GM12873 (cell line): ENCODE measurements around the gene DHRS7B.

Experiments used
- CTCF ChIP-seq: IDR thresholded peaks from 2 replicates; pipeline ENCODE4 v1.5.1; 2012; ENCODE audit warnings: low read depth, mild to moderate bottlenecking, moderate library complexity, low read length, control low read depth; ENCODE audit not compliant: insufficient read depth; ENCODE audit errors: missing control alignments

Gene DHRS7B

DNA sequence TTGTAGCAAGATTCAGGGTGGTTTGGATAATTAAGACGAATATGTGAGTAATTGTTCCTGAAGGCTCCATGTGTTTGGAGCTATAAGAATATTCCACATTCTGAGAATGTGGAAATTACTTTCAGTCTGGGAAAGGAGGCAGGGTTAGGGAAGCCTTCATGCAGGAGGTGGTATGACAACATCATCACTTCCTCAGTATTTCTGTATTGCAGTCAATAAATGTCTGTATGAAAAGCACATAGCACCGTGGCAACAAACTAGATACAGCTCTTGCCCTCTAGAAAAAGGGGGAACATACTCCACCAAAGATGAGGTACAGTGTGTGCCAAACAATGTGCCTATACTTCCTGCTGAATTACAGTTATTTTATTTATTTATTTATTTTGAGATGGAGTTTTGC is 26.1 kb upstream of the DHRS7B start:
- no peak for TF ChIP-seq CTCF

DNA sequence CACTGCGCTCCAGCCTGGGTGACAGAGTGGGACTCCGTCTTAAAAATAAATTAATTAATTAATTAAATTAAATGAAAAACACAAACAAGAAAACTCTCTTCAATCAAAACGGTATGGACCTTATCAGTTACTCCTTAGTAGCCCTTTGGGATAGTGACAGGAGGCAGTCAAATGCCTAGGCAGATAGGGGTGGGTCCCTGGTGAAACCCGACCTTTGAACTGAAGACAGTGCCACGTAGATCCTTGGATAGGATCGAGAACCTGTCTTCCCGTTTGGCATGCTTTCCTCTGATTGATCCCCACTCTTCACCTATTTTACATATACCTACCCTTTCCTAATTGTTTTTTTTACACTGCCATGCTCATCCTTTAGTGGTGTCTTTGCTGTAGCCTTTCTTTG is 22.2 kb upstream of the DHRS7B start:
- TF ChIP-seq CTCF, result no peak

DNA sequence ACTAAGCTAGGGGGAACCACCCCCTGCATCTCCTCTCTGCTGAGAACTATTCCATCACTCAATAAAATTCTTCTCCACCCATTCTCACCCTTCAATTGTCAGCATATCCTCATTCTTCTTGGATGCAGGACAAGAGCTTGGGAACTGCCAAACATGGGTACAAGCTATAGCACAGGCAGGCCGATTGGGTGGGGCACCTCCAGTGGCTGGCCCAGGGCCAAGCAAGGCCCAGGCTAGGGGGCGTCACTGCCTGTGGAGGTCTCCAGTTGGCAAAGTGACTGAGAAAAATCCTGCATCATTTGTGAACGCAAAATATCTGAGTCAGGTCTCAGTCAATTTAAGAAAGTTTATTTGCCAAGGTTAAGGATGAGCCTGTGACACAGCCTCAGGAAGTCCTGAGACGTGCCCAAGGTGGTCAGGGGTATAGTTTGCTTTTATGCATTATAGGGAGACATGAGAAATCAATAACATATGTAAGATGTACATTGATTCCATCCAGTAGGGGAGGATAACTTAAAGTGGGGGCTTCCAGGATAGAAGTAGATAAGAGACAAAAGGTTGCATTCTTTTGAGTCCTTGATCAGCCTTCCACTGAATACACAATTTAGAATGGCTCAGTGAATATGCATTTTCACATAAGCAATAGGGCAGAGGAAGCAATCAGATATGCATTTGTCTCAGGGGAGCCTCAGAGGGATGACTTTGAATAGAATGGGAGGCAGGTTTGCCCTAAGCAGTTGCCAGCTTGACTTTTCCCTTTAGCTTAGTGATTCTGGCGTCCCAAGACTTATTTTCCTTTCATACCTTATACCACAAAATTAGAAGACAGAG is 21.5 kb upstream of the DHRS7B start:
- no peak for TF ChIP-seq CTCF

- TF ChIP-seq CTCF, result no peak
These were observed 20.4 kb upstream of the DHRS7B start for GRCh38 chr17:21106316-21106715.

- TF ChIP-seq CTCF, result no peak
These were observed 18.1 kb upstream of the DHRS7B start for GRCh38 chr17:21108651-21109050.

GRCh38 chr17:21113049-21113690 is 13.6 kb upstream of the DHRS7B start:
- TF ChIP-seq CTCF, result no peak

DNA sequence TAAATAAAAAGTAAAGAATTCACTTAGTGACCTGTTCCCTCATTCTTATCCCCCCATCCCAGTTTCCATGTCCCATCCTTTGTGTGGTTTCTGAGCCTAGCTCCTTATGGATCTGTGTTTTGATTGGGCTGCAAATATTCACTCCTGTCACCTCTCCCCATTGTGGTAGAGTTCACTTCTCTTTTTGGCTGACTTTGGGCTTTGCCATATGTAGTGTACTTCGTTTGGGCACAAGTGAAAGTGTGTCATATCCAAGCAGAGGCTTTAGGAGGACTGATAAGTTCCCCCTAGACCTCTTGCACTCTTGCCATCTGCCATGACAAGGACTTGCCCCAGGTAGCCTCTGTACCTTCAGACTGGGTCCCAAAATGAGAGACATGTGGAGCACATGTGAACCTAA is 13.0 kb upstream of the DHRS7B start:
- TF ChIP-seq CTCF, result no peak
